RWPE2 (cell line): ENCODE results near the gene F2R.

ENCODE experiments used
- ATAC-seq: fragments of 200-7000 bp; cut with Tn5 transposase; 3 replicates; pipeline ENCODE4 v1.9.1; 2021; ENCODE audit warnings: low read depth
- DNase-seq: peaks from one replicate; pipeline ENCODE4 v3.0.0-alpha.2; 2020; ENCODE audit warnings: low spot score
- H3K27ac ChIP-seq: fragments of 450-650 bp; 2 replicates; pipeline ENCODE4 v1.5.1; 2017; ENCODE audit warnings: mild to moderate bottlenecking; ENCODE audit not compliant: poor library complexity, severe bottlenecking
- H3K27me3 ChIP-seq: fragments of 250-450 bp; sonication (Bioruptor Pico); 2 replicates; pipeline ENCODE4 v1.5.1; 2021; ENCODE audit warnings: mild to moderate bottlenecking, moderate library complexity; ENCODE audit not compliant: insufficient read depth, poor library complexity, severe bottlenecking
- H3K36me3 ChIP-seq: fragments of 250-450 bp; sonication (Bioruptor Pico); 2 replicates; pipeline ENCODE4 v1.5.1; 2020; ENCODE audit warnings: low read depth, mild to moderate bottlenecking, moderate library complexity
- H3K4me1 ChIP-seq: fragments of 250-450 bp; sonication (Bioruptor Pico); 2 replicates; pipeline ENCODE4 v1.5.1; 2021; ENCODE audit warnings: mild to moderate bottlenecking, moderate library complexity; ENCODE audit not compliant: insufficient read depth, poor library complexity, severe bottlenecking
- H3K4me3 ChIP-seq: fragments of 250-450 bp; sonication (Bioruptor Pico); 2 replicates; pipeline ENCODE4 v1.5.1; 2021; ENCODE audit warnings: mild to moderate bottlenecking, moderate library complexity; ENCODE audit not compliant: severe bottlenecking
- H3K9me3 ChIP-seq: fragments of 250-450 bp; sonication (Bioruptor Pico); 2 replicates; pipeline ENCODE4 v1.5.1; 2021; ENCODE audit warnings: mild to moderate bottlenecking, moderate library complexity; ENCODE audit not compliant: severe bottlenecking
- TF ChIP-seq, protein P1 (sequence below): fragments of 450-650 bp; IDR thresholded peaks from one replicate; pipeline ENCODE4 v1.5.1; 2017; ENCODE audit warnings: mild to moderate bottlenecking, moderate library complexity; ENCODE audit not compliant: poor library complexity, severe bottlenecking

Gene F2R

DNA sequence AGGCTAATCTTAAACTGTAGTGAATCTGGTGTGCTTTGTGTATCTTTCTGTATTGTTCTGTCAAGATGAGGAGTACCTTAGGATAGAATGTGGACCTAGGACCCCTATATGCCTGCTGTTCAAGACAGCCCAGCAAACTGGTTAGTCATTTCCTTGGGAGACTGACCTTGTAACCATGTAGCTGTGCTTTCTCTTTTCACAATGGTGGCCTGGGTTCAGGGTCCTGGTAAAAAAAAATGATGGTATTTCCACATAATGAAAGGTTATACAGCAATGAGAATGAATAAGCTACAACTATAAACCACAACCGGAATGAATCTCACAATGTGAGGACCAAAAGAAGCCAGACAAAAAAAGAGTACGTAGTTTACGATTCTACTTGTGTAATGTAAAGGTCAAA lies 66.5 kb downstream of the F2R start:
- no peak overlapping the region for H3K27ac ChIP-seq
- no peaks in the 10 kb centered on the region for H3K9me3 ChIP-seq
- no peaks in the 10 kb centered on the region for H3K27me3 ChIP-seq
- no peak for DNase-seq
- no peaks in the 10 kb centered on the region for H3K36me3 ChIP-seq
- TF ChIP-seq, protein P1, sequence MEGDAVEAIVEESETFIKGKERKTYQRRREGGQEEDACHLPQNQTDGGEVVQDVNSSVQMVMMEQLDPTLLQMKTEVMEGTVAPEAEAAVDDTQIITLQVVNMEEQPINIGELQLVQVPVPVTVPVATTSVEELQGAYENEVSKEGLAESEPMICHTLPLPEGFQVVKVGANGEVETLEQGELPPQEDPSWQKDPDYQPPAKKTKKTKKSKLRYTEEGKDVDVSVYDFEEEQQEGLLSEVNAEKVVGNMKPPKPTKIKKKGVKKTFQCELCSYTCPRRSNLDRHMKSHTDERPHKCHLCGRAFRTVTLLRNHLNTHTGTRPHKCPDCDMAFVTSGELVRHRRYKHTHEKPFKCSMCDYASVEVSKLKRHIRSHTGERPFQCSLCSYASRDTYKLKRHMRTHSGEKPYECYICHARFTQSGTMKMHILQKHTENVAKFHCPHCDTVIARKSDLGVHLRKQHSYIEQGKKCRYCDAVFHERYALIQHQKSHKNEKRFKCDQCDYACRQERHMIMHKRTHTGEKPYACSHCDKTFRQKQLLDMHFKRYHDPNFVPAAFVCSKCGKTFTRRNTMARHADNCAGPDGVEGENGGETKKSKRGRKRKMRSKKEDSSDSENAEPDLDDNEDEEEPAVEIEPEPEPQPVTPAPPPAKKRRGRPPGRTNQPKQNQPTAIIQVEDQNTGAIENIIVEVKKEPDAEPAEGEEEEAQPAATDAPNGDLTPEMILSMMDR, result no peak
- H3K4me1 ChIP-seq, result peaks cover 11% of the 10 kb centered on the region
- no peak overlapping the region for H3K4me3 ChIP-seq
- no peak for ATAC-seq
